HG03175 (cell line): Measurements from ENCODE around the gene AKAP6.

Experiments
- ATAC-seq: cut with Tn5 transposase; IDR thresholded peaks from one replicate; pipeline ENCODE4 v1.9.1; 2021; ENCODE audit warnings: mild to moderate bottlenecking, moderate library complexity; ENCODE audit not compliant: unreplicated experiment

The AKAP6 gene

GRCh38 chr14:32474478-32475195, 145.5 kb downstream of the AKAP6 start:
- no peak for ATAC-seq

GRCh38 chr14:32476532-32476931, 147.4 kb downstream of the AKAP6 start:
- no peak for ATAC-seq

GRCh38 chr14:32477396-32477795, 148.3 kb downstream of the AKAP6 start:
- ATAC-seq, result no peak

- ATAC-seq, result no peak
Observed at GRCh38 chr14:32478050-32478449, 149.0 kb downstream of the AKAP6 start.

GRCh38 chr14:32480337-32480736, 151.2 kb downstream of the AKAP6 start:
- ATAC-seq, result no peak

GRCh38 chr14:32481707-32482106, 152.6 kb downstream of the AKAP6 start:
- no peak for ATAC-seq

- ATAC-seq, result no peak
Observed at GRCh38 chr14:32491416-32492016, 162.4 kb downstream of the AKAP6 start.

- ATAC-seq, result no peak
Observed at GRCh38 chr14:32492457-32492856, 163.4 kb downstream of the AKAP6 start.

- ATAC-seq, result no peak
Observed at GRCh38 chr14:32494609-32495434, 165.7 kb downstream of the AKAP6 start.

GRCh38 chr14:32495435-32495734, 166.3 kb downstream of the AKAP6 start:
- ATAC-seq, result no peak

GRCh38 chr14:32497248-32497647, 168.2 kb downstream of the AKAP6 start:
- no peak for ATAC-seq

GRCh38 chr14:32507029-32507984, 178.2 kb downstream of the AKAP6 start:
- ATAC-seq, result no peak

GRCh38 chr14:32508281-32508680, 179.2 kb downstream of the AKAP6 start:
- no peak for ATAC-seq

GRCh38 chr14:32509632-32510187, 180.6 kb downstream of the AKAP6 start:
- no peak for ATAC-seq

- ATAC-seq, result no peak
Observed at GRCh38 chr14:32510815-32511214, 181.7 kb downstream of the AKAP6 start.

- no peak for ATAC-seq
Observed at GRCh38 chr14:32512348-32512747, 183.2 kb downstream of the AKAP6 start.

- no peak for ATAC-seq
Observed at GRCh38 chr14:32512813-32513212, 183.7 kb downstream of the AKAP6 start.

GRCh38 chr14:32513571-32514009, 184.5 kb downstream of the AKAP6 start:
- no peak for ATAC-seq

- no peak for ATAC-seq
Observed at GRCh38 chr14:32514236-32514635, 185.1 kb downstream of the AKAP6 start.

- no peak for ATAC-seq
Observed at GRCh38 chr14:32514681-32515080, 185.6 kb downstream of the AKAP6 start.
